GM15510 (cell line): ENCODE results near the gene INO80C.

Source experiments
- POLR2A ChIP-seq: IDR thresholded peaks from 3 replicates; pipeline ENCODE4 v1.6.1; 2011; ENCODE audit warnings: borderline replicate concordance; ENCODE audit not compliant: insufficient read length; ENCODE audit errors: extremely low read depth

The INO80C gene

DNA sequence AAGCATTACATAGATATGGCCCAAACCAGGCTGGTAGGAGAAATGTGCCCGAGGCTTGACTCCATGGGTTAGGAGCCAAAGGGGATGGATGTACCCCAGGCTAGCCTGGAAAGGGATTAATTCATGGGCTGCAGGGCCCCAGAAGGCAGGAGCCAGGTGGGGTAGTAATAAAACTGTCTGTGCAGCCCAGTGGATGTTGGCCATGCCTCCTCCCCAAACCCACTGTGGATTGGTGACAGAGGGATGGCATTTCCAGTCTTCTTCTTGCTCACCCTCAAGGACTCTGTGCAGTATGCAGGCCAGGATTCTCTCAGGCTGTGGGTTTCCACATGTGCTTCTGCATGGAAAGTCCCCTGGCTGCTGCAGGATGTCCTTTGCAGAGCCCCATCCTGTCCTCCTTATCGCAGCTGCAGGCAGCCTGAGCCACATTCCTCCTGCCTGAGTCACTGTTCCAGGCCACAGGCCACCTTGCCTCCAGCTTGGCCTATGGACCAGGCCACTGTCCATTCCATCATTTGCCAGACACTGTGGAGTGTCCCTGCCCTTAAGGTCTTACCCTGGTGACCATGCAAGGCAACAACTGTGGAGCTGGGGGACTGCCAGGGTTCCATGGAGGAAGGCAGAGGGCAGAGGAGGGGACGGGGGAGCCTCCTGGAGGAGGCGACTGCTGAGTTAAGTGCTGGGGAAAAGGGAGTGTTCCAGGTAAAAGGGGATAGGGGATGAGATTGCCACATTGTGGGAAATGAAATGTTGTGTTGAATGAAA, 38.9 kb downstream of the INO80C start:
- no peak for TF ChIP-seq POLR2A

DNA sequence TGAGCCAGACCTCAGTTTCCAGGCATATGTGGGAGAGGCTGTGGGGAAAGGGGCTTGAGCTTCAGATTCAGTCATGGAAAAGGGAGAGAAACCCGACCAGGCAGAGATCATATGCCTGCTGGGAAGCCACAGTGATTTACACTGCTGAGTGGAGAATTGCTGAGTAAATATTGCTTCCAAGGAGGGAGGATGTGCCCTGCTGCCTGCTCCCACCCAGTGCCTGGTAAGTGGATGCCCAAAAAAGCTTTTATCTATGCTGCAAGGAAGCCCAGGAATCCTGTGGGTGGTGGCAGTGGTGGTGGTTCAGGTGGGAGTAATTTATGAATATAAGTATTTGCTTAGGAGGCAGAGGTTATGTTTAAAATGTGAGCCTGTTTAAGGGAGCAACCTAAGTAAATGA, 39.5 kb downstream of the INO80C start:
- TF ChIP-seq POLR2A, result no peak

- no peak for TF ChIP-seq POLR2A
These were observed 40.5 kb downstream of the INO80C start for GRCh38 chr18:35457140-35457704.

DNA sequence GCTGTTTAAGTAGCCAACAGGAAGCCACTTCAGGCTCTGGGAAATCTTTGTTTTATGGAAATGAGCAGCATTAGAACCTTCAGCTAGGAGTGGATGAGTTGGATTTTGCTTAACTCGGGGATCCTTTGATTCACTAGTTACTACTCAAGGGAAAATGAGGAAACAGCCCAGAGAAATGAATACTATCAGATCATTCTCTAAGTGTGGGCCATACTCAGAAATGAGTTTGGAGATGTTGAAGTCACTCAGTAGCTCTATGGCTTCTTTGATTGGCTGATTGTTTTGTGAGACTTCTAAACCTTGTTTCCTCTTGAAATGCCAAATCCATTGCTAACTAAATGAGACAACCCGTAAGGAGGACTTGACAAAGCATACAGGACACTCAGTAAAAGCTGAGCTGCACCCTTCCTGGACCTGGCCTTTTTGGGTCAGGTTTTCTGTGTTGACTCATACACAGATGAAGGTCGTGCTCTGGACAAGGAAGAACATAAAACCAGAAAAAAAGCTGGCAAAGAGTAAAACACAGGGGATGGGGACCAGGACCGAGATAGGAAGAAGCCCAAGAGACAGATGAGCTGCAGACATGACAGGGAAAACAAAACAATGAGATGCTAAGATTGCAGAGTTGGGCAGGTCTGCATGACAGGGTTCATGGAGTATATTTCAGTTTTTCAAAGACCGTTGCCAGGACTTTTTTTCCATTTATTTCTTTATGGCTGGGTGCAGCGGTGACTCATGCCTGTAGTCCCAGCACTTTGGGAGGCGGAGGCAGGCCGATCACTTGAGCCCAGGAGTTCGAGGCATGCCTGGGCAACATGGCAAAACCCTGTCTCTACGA, 41.6 kb downstream of the INO80C start:
- no peak for TF ChIP-seq POLR2A

DNA sequence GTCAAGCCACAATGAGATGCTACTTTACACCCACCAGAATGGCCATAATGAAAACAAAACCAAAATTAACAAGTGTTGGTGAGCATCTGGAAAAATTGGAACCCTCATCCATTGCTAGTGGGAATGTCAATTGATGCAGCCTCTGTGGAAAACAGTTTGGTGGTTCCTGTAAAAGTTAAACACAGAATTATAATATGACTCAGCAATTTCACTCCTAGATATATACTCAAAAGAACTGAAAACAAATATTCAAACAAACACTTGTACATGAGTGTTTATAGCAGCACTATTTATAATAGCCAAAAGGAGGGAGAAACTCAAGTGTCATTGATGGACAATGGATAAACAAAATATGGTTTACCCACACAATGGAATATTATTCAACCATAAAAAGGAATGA, 43.0 kb downstream of the INO80C start:
- TF ChIP-seq POLR2A, result no peak

GRCh38 chr18:35451916-35452315, 45.8 kb downstream of the INO80C start:
- TF ChIP-seq POLR2A, result no peak

DNA sequence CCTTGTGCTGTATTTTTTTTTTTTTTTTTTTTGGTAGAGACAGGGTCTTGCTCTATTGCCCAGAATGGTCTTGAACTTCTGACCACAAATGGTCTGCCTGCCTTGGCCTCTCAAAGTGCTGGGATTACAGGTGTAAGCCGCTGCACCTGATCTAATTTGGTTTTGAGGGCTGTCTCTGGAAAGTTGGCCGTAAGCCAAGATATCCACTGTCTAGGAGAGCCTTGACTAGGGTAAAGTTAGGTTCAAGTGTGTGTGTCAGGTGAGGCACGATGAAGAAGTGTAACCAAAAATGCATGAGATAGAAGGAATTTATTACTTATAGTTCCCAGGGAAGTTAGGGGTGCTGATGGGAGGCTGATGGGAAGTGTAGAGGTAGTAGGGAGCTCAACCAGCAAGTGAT, 46.7 kb downstream of the INO80C start:
- TF ChIP-seq POLR2A, result no peak

DNA sequence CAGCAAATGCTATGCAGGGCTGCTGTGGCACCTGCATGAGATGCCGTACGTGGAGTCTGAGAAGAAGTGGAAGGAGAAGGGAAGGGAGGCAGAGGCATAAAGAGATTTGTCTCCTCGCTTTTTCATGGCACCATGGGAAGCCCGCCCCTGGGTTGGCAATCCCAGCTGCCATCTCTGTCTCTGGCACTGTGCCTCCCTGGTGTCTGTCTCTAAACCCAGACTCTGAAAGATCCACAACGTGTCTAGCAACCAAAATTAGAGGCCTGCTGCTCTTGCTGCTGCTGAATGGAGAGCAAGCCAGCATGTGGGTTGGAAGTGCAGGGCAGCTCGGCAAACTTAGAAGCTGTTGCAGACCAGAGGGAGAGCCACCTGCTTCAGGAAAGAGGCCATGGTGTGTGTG, 53.1 kb downstream of the INO80C start:
- no peak for TF ChIP-seq POLR2A

- TF ChIP-seq POLR2A, result no peak
These were observed 53.9 kb downstream of the INO80C start for GRCh38 chr18:35443847-35444246.

DNA sequence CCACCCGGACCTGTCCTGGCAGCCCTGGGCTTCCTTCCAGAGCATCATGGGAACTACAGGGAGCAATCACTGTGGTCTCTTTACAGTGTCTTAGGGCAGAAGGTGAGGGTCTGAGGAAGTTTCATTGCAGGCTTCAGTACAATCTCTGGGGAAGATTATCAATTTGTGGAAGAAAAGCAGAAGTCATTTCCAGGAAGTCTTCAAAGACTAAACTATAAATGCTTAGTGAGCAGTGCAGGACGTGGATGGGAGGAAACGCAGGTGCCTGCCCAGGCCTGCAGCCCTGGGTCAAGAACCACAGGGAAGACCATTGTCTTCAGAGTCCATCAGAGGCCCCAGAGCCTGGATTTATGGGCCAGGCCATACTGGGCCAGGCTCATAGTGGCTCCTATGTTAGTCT, 54.3 kb downstream of the INO80C start:
- no peak for TF ChIP-seq POLR2A

- no peak for TF ChIP-seq POLR2A
These were observed 55.1 kb downstream of the INO80C start for GRCh38 chr18:35442701-35443100.

- no peak for TF ChIP-seq POLR2A
These were observed 55.7 kb downstream of the INO80C start for GRCh38 chr18:35441857-35442595.

- TF ChIP-seq POLR2A, result no peak
These were observed 59.1 kb downstream of the INO80C start for GRCh38 chr18:35438480-35439234.

GRCh38 chr18:35437836-35438235, 59.9 kb downstream of the INO80C start:
- no peak for TF ChIP-seq POLR2A
